Activated T-helper 17 cell treated with anti-CD3 and anti-CD28 coated beads, Interleukin-2, amount 50 U/mL, for 72 hours (primary cell): Measurements from ENCODE around the gene TMEM37. TPM values are rescaled to one million over a fixed set of nuclear protein-coding genes. Genes with fewer than 3 reads are reported as not detected.

ENCODE experiments used
- ATAC-seq: fragments of 150-1000 bp; cut with Tn5 transposase; replicated peaks from 2 replicates; pipeline ENCODE4 v1.10.0; 2021; ENCODE audit warnings: mild to moderate bottlenecking, moderate library complexity
- H3K27ac Mint-ChIP-seq: one replicate; pipeline ENCODE4 v1.8.0; 2022; ENCODE audit warnings: mixed read lengths
- H3K27me3 Mint-ChIP-seq: one replicate; pipeline ENCODE4 v1.8.0; 2022; ENCODE audit warnings: mixed read lengths
- H3K36me3 Mint-ChIP-seq: one replicate; pipeline ENCODE4 v1.8.0; 2022; ENCODE audit warnings: low read depth, mild to moderate bottlenecking, mixed read lengths
- H3K4me1 Mint-ChIP-seq: one replicate; pipeline ENCODE4 v1.8.0; 2022; ENCODE audit warnings: mixed read lengths
- H3K4me3 Mint-ChIP-seq: one replicate; pipeline ENCODE4 v1.8.0; 2022; ENCODE audit warnings: mild to moderate bottlenecking, mixed read lengths
- H3K9me3 Mint-ChIP-seq: one replicate; pipeline ENCODE4 v1.8.0; 2022; ENCODE audit warnings: mixed read lengths
- total RNA-seq, 2 donors: library from RNA; stranded (reverse); gene quantifications; one replicate each; pipeline ENCODE4 v1.2.3, GENCODE V29; 2022

Gene TMEM37
- total RNA-seq, 2 donors from 2014 or later, result not detected

GRCh38 chr2:119469131-119469530 is 37.5 kb downstream of the TMEM37 start:
- Mint-ChIP-seq H3K36me3 (no peaks in the 10 kb centered on the region), H3K4me3 (no peak overlapping the region), H3K9me3 (no peaks in the 10 kb centered on the region), H3K27ac (no peak overlapping the region), H3K27me3 (peaks cover 9% of the 10 kb centered on the region), H3K4me1 (no peaks in the 10 kb centered on the region)
- no peak for ATAC-seq

GRCh38 chr2:119469661-119470297 is 38.1 kb downstream of the TMEM37 start:
- no peak overlapping the region for H3K4me3 Mint-ChIP-seq
- no peaks in the 10 kb centered on the region for H3K36me3 Mint-ChIP-seq

GRCh38 chr2:119472749-119473148 is 41.1 kb downstream of the TMEM37 start:
- no peak overlapping the region for H3K4me3 Mint-ChIP-seq
- H3K4me1 Mint-ChIP-seq, result no peaks in the 10 kb centered on the region
- H3K36me3 Mint-ChIP-seq, result no peaks in the 10 kb centered on the region
- no peaks in the 10 kb centered on the region for H3K9me3 Mint-ChIP-seq
- no peak overlapping the region for H3K27ac Mint-ChIP-seq
- peaks cover 9% of the 10 kb centered on the region for H3K27me3 Mint-ChIP-seq
- no peak for ATAC-seq

More at GRCh38 chr2:119469661-119470297, 38.1 kb downstream of the TMEM37 start:
- Mint-ChIP-seq H3K4me1 (no peaks in the 10 kb centered on the region), H3K27ac (no peak overlapping the region), H3K27me3 (peaks cover 9% of the 10 kb centered on the region), H3K9me3 (no peaks in the 10 kb centered on the region)
- no peak for ATAC-seq

- no peak overlapping the region for H3K27ac Mint-ChIP-seq
- H3K36me3 Mint-ChIP-seq, result no peaks in the 10 kb centered on the region
- H3K9me3 Mint-ChIP-seq, result no peaks in the 10 kb centered on the region
- H3K4me1 Mint-ChIP-seq, result no peaks in the 10 kb centered on the region
- H3K27me3 Mint-ChIP-seq, result peaks cover 8% of the 10 kb centered on the region
- no peak for ATAC-seq
- no peak overlapping the region for H3K4me3 Mint-ChIP-seq
These were observed 42.1 kb downstream of the TMEM37 start for GRCh38 chr2:119473621-119474370.

- Mint-ChIP-seq H3K4me3 (no peak overlapping the region), H3K36me3 (no peaks in the 10 kb centered on the region), H3K27ac (no peak overlapping the region), H3K9me3 (no peaks in the 10 kb centered on the region), H3K27me3 (peaks cover 7% of the 10 kb centered on the region), H3K4me1 (no peaks in the 10 kb centered on the region)
- ATAC-seq, result peak; percentile 6
These were observed 42.9 kb downstream of the TMEM37 start for GRCh38 chr2:119474371-119475224.

GRCh38 chr2:119475225-119475856 is 43.7 kb downstream of the TMEM37 start:
- Mint-ChIP-seq H3K9me3 (no peaks in the 10 kb centered on the region), H3K27ac (no peak overlapping the region), H3K4me1 (no peaks in the 10 kb centered on the region), H3K4me3 (no peak overlapping the region), H3K36me3 (no peaks in the 10 kb centered on the region), H3K27me3 (peaks cover 7% of the 10 kb centered on the region)
- ATAC-seq, result no peak

GRCh38 chr2:119475857-119476244 is 44.2 kb downstream of the TMEM37 start:
- peaks cover 7% of the 10 kb centered on the region for H3K27me3 Mint-ChIP-seq
- H3K4me3 Mint-ChIP-seq, result no peak overlapping the region
- H3K4me1 Mint-ChIP-seq, result no peaks in the 10 kb centered on the region
- H3K36me3 Mint-ChIP-seq, result no peaks in the 10 kb centered on the region
- H3K27ac Mint-ChIP-seq, result no peak overlapping the region
- H3K9me3 Mint-ChIP-seq, result no peaks in the 10 kb centered on the region
- ATAC-seq, result no peak

- ATAC-seq, result peak; percentile 47
- no peak overlapping the region for H3K27ac Mint-ChIP-seq
- no peaks in the 10 kb centered on the region for H3K36me3 Mint-ChIP-seq
- H3K4me1 Mint-ChIP-seq, result no peaks in the 10 kb centered on the region
- peaks cover 7% of the 10 kb centered on the region for H3K27me3 Mint-ChIP-seq
- H3K9me3 Mint-ChIP-seq, result no peaks in the 10 kb centered on the region
- no peak overlapping the region for H3K4me3 Mint-ChIP-seq
These were observed 44.9 kb downstream of the TMEM37 start for GRCh38 chr2:119476301-119477112.

- no peaks in the 10 kb centered on the region for H3K9me3 Mint-ChIP-seq
- no peaks in the 10 kb centered on the region for H3K4me1 Mint-ChIP-seq
- H3K36me3 Mint-ChIP-seq, result no peaks in the 10 kb centered on the region
- no peak for ATAC-seq
- H3K27ac Mint-ChIP-seq, result no peak overlapping the region
- H3K4me3 Mint-ChIP-seq, result no peak overlapping the region
- H3K27me3 Mint-ChIP-seq, result peaks cover 7% of the 10 kb centered on the region
These were observed 45.5 kb downstream of the TMEM37 start for GRCh38 chr2:119477113-119477505.

- no peaks in the 10 kb centered on the region for H3K9me3 Mint-ChIP-seq
- H3K4me1 Mint-ChIP-seq, result no peaks in the 10 kb centered on the region
- peaks cover 7% of the 10 kb centered on the region for H3K27me3 Mint-ChIP-seq
- ATAC-seq, result no peak
- H3K4me3 Mint-ChIP-seq, result no peak overlapping the region
- no peak overlapping the region for H3K27ac Mint-ChIP-seq
- H3K36me3 Mint-ChIP-seq, result no peaks in the 10 kb centered on the region
These were observed 46.7 kb downstream of the TMEM37 start for GRCh38 chr2:119478188-119478977.

GRCh38 chr2:119478978-119479295 is 47.3 kb downstream of the TMEM37 start:
- no peaks in the 10 kb centered on the region for H3K9me3 Mint-ChIP-seq
- H3K27ac Mint-ChIP-seq, result no peak overlapping the region
- H3K4me3 Mint-ChIP-seq, result no peak overlapping the region
- peaks cover 8% of the 10 kb centered on the region for H3K27me3 Mint-ChIP-seq
- H3K4me1 Mint-ChIP-seq, result no peaks in the 10 kb centered on the region
- H3K36me3 Mint-ChIP-seq, result no peaks in the 10 kb centered on the region
- ATAC-seq, result no peak

- H3K27ac Mint-ChIP-seq, result no peak overlapping the region
These were observed 48.5 kb downstream of the TMEM37 start for GRCh38 chr2:119480184-119480583.

GRCh38 chr2:119480718-119481142 is 49.1 kb downstream of the TMEM37 start:
- Mint-ChIP-seq H3K9me3 (no peaks in the 10 kb centered on the region), H3K27ac (no peak overlapping the region), H3K4me1 (no peaks in the 10 kb centered on the region), H3K36me3 (no peaks in the 10 kb centered on the region), H3K4me3 (no peak overlapping the region), H3K27me3 (peaks cover 14% of the 10 kb centered on the region)
- ATAC-seq, result no peak

More at GRCh38 chr2:119480184-119480583, 48.5 kb downstream of the TMEM37 start:
- peaks cover 12% of the 10 kb centered on the region for H3K27me3 Mint-ChIP-seq
- H3K9me3 Mint-ChIP-seq, result no peaks in the 10 kb centered on the region
- ATAC-seq, result no peak
- no peaks in the 10 kb centered on the region for H3K36me3 Mint-ChIP-seq
- no peaks in the 10 kb centered on the region for H3K4me1 Mint-ChIP-seq
- H3K4me3 Mint-ChIP-seq, result no peak overlapping the region
